ENCODE measurements around the gene ACOT8.
"Not testable (repeated sequence)": the region's sequence is repeated elsewhere in the genome, so short reads cannot be mapped to it uniquely, and the experiment has no call there.

Gene ACOT8

DNA sequence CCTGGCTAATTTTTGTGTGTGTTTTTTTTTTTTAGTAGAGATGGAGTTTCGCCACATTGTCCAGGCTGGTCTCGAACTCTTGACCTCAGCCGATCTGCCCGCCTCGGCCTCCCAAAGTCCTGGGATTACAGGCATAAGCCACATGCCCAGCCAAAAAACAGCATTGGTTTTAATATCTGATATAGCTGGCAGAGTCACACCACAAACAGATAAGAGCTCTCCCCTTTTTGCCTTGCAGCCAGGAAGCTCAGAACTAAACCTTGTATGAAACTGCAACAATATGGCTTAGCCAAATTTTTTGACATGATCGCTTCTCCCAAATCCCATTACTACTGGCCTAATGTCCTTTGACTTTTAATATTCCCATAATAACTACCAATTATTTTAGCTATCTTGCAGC lies 4.9 kb downstream of the ACOT8 start:
- DNase-seq (ENCODE audit: low spot score): no peak

DNA sequence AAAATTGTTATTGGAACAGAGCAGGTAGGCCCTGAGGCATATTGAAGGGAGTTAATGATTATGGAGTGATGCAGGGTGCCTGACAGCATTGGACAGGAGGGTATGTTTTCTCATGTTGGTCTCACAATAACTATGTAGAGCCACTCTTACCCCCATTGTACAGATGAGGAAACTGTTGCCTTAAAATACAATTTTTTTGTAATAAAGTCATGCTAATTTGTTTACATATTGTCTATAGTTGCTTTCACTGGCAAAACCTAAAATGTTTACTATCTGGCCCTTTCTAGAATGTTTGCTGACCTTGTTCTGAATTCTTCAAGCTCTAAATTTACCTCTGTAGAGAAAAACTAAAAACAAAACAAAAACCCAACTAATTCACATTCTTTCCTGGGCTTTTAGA lies 5.7 kb downstream of the ACOT8 start:
- no peak for DNase-seq (ENCODE audit: low spot score)

DNA sequence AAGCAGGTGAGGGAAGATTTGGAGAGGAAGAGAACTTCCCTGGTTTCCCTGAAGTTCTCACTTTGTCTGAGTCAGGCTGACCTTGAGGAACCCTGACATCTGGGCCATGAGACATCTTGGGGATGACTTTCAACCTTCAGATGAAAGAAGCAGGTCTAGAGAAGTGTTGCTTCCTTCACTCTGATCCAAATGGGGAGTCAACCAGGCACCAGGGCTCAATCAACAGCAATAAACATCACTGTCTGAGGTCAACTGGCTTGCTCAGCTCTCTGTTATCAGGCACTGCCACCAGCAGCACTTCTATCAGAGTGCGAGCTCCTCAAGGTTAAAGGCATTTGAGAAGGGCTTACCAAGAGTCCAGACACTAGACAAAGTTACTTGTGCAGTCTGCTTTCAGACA lies 6.3 kb downstream of the ACOT8 start:
- no peak for DNase-seq (ENCODE audit: low spot score)

DNA sequence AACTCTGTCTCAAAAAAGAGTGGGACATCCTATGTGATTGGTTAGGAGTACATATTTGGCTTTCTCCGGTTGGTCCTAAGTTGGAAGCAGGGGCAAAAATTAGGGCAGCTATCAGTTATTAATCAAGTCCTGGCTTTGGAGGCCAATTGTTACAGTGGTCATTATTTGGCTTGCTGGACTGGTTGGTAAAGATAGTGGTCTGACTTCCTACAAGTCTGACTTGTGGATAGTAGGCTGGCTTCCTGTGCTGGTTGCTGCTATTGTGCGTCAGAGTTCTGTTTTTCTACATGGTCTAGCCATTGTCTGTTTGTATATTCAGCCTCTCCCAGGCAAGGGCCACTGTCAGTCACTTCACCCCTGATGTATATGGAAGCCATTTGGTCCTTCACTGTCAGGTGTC lies 7.0 kb downstream of the ACOT8 start:
- DNase-seq (ENCODE audit: low spot score): no peak

DNA sequence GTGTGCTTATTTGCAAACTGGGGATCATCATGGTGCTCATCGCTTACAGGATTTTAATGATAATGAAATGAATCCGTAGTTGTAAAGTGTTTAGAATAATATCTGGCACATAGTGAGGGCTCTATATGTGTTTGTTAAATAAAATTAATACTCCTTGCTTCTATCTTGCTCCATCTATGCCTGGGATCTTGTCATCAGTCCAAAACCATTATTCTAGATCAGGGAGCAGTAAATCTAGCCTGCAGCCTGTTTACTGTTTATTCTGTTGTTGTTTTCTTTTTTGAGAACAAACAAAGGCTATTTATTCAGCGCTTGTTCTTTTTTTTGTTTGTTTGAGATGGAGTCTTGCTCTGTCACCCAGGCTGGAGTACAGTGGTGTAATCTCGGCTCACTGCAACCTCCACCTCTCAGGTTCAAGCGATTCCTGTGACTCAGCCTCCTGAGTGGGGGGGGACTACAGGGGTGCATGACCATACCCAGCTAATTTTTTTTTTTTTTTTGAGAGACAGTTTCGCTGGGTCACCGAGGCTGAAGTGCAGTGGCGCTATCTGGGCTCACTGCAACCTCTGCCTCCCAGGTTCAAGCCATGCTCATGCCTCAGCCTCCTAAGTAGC lies 8.1 kb downstream of the ACOT8 start:
- no peak for DNase-seq (ENCODE audit: low spot score)

DNA sequence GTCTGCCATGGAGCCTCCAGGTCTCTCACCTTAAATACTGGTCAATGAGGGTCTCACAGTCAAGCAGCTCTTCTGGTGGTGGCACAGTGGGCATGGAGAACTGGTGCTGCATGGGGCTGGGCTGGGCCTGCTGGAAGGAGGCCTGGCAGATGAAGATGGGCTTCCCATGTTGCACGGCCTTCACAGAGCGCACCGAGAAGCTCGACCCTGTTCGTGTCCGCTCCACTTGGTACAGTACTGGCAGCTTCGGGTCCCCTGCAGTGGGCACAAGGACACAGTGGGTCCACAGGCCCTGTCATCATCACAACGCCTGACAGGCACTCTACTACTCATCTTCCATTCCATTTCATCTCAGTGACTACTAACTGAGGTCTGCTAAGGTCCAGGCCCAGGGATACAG lies 8.8 kb downstream of the ACOT8 start:
- no peak for DNase-seq (ENCODE audit: low spot score)

DNA sequence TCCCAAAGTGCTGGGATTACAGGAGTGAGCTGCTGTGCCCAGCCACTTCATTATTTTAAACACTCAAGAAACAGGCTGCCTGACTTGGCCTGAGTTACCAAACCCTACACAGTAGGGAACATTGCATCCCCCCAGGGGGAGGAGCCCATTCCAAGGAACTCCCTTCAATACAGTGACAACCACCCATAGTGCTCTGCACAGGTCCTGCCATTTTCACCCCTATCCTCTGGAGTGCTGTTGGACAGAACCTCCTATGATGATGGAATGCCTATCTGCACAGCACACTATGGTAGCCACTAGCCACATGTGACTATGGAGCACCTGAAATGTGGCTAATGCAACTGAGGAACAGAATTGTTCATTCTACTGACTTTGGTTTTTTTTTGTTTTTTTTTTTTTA lies 11.7 kb downstream of the ACOT8 start:
- DNase-seq (ENCODE audit: low spot score): no peak

DNA sequence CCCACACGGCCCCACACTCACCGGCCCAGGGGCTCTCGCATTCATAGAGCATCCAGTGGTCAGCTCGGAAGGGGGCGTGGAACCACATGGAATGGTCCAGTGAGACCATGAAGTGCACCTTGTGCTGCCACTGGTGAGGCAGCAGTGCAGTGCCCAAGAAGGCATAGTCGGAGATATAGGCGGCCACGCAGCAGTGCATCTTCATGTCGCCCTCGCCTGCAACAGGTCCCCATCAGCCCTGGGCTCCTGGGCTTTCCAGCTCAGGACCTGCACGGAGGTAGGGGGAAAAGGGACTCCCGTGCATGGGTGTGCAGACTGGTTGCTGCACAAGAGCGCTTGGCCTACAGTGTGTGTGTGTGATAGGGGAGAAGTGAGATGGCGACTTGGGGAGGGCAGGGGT lies 13.7 kb downstream of the ACOT8 start:
- DNase-seq (ENCODE audit: low spot score): no peak

DNA sequence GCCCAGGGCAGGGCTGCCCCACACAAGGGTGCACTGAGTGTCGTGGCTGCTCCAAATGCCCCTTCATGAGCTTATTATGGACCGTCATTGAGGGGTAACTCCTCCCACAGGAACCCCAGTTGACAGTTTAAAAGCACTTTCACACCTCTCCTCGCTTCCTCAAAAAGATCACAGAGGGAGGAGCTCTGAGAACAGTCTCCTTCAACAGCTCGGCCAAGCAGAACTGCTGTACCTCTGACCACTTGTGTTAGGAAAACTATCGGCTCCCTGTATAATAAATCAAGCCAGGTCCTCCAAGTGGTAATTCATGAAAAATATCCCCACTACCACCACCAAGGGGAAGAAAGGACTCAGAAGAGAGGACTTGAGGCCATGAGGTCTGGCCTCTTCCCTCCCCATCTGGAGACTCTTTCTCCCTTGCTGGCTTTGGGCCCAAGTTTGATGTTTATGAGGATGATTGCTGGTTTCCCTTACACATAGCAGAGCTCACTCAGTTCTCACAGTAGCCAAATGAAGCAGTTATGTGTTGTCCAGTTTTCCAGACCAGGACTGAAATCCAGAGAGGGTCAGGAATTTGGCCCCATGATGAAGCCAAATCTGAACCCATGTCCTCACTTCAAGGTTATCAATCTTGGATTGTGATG lies 14.9 kb downstream of the ACOT8 start:
- peak; percentile 61 for DNase-seq (ENCODE audit: low spot score)

DNA sequence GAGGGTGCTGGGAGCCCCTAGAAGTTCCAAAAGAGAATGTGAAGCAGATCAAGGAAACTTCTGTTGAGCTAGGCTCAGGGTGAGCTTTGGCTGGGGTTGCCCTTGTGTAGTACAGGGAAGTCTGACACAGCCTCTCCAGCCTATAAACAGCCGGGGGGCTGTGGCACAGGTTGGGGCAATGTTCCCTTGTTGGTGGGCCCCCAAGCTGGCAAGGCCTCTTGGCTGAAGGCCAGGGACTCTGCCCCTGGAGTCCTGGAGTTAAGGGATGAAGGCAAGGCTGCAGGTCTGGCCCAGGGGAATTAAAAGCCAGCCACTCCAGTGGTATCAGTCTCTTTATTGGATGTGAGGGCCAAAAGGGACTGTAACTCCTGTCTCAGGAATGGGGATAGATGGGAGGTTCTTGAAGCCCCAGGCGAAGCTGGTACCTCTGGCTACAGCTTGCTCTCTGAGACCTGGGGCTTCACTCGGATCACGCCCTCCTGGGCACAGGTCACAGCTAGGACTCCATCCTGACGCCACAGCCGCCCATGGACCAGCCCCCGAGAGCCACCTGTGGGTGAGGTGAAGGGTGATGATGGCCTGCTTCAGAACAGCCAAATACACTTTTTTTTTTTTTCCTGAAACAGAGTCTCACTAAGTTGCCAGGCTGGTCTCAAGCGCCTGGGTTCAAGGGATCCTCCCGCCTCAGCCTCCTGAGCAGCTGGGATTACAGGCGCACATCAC lies 15.6 kb downstream of the ACOT8 start:
- DNase-seq (ENCODE audit: low spot score): no peak

DNA sequence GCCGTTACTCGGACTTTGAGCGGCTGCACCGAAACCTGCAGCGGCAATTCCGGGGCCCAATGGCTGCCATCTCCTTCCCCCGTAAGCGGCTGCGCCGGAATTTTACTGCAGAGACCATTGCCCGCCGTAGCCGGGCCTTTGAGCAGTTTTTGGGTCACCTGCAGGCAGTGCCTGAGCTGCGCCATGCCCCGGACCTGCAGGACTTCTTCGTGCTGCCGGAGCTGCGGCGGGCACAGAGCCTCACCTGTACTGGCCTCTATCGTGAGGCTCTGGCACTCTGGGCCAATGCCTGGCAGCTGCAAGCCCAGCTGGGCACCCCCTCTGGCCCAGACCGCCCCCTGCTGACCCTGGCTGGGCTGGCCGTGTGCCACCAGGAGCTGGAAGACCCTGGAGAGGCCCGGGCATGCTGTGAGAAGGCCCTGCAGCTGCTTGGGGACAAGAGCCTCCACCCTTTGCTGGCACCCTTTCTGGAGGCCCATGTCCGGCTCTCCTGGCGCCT lies 16.4 kb downstream of the ACOT8 start:
- DNase-seq (ENCODE audit: low spot score): no peak

DNA sequence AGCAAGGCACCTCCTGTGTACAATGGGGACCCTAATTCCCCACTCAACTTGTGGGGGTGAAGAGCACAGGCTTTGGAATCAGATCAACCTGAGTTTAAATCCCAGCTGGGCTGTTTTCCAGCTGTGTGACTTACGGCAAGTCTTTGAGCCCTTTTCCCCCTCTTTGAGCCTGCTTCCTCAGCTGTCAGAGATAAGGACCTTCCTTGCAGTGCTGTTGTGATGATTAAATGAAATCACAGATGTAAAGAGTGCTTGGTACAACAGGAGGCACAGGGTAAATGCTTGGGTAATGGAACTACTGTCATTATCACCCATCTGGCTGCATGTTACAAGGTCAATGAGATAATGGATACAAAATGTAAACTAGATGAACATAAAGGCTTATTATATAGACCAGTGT lies 20.4 kb downstream of the ACOT8 start:
- no peak for DNase-seq (ENCODE audit: low spot score)

DNA sequence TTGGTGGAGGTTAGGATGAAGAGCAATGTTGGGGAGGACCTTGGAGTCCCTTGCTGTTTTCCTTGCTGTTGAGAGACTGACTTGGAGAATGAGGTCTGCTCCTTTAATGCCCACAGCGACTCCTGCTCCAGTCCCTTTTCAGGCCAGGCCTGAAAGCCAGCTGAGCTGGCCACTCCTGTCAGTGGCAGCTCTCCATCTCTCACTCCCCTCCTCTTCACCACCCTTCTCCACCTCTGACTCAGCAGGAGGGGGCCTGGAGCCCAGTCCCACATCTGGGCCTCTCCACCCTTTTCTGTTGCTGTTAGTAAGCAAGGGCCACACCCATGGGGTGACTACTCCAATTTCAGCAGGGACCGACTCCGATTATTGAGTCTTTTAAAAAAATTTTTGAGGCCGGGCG lies 21.4 kb downstream of the ACOT8 start:
- peak; percentile 93 for DNase-seq (ENCODE audit: low spot score)

DNA sequence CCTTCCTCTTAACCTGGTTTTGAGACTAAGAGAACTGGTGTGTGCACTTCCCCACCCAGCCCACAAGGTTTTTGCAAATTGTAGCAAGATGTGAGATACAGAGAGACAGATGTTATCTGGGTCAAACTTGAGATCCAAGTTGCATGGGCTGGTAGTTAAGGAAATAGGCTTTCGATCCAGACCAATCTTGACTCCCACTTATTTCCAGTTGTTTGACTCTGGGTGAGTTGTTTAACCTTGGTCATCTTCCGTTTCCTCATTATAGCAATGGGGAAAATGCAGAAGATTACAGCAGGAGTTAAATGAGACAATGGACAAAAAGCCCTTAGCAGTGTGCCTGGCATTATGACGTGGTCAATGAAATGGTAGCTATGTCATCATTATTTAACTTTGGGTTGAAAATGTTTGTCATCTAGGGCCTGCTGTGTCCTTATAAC lies 21.8 kb downstream of the ACOT8 start:
- no peak for DNase-seq (ENCODE audit: low spot score)

DNA sequence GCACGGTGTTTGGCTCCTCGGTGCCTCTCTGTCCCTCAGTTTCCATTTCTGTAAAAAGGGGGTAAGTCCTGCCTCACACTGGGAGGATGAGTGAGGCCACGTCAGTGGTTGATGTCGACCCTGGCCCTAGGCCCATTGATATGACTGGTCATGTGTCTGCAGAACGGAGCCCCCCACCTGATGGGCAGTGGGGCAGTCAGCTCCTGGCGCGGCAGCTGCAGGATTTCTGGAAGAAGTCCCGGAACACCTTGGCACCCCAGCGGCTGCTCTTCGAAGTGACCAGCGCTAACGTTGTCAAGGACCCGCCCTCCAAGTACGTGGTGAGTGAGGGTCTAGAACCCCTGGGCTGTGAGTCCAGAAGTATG lies 22.4 kb downstream of the ACOT8 start:
- DNase-seq (ENCODE audit: low spot score): no peak

DNA sequence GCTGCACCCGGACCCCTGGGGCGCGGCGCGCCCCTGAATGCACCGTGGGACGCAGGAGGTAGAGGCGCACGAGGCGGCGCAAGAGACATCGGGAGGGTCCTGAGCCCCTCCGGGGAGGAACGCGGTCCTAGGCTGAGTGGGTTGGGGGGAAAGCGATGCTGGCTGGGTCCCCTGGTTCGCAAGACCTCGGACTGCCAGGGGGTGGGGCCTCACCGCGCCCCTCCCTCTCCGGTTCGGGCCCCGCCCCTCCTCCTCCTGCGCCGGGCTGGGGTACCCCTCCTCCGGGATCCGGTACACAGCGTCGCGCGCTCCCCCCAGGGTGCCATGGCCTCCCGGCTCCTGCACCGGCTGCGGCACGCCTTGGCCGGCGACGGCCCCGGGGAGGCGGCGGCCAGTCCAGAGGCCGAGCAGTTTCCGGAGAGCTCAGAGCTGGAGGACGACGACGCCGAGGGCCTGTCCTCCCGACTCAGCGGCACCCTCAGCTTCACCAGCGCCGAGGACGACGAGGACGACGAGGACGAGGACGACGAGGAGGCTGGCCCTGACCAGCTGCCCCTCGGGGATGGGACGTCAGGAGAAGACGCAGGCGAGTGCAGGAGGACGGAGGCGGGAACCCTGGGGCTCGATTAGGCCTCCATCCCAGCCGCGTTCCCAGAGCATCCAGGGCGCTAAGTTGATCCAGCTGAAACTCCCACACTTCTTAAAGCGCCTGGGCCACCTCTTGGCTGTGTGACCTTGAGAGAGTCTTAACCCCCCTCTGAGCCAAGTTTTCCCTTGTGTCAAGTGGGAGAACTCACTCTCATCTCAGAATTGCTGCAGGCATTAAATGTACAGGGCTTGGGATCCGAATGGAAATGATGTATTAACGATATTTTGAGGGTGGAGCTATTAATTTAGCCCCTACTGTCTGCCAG lies 23.1 kb downstream of the ACOT8 start:
- peak; percentile 92 for DNase-seq (ENCODE audit: low spot score)

DNA sequence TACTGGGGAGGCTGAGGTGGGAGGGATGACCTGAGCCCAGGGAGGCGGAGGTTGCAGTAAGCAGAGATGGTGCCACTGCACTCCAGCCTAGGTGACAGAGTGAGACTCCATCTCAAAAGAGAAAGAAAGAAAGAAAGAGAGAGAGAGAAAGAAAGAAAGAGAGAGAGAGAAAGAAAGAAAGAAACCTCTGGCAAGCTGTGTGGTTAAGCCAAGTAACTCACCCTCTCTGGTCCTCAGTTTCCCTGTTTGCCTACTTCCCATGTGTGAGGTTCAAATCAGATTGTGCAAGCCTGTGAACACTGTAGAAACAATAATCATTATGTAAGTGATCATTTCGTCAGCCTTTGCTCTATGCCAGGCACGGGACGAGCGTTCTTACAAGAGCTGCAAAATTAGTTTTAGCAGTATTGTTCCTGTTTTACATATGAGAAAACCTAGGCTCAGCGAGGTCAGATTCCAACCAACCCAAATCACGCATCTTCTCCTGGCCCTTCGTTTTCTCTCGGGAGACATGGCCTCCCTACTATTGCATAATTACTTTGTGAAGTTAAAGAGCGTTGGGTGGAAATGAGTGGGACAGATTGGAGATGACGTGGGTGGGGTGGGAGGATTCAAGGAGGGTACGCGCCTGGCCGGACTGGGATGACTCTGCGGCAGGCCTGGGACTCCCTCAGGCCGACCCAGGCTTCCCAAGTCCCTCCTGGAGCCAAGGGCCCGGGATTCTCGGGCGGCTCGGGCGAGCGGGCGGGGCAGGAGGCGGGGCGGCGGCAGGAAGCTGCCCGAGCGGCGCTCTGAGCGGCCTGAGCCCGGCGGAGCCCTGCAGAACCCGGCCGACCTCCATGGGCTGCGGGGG lies 23.9 kb downstream of the ACOT8 start, which contains the start of gene SNX21:
Gene SNX21 (plus strand): TSS at position 770 of the 853 bp plus-strand sequence. CDS start 121 bp downstream, outside the sequence.
- peak; percentile 94 for DNase-seq (ENCODE audit: low spot score)

DNA sequence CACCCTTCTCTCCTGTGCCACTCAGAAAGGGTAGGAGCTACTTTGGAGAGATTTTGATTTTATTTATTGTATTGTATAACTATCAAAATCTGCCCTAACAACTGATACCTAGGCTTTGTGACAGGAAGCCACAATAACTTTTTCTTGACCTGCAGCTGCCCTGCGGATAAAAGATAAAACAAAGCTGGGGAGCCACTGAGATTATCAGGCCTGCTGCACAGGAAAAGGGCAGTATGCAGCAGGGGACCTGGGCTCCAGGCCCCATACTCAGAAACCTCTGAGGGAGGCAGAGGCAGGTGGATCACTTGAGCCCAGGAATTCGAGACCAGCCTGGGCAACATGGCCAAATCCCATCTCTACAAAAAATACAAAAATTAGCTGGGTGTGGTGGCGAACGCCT lies 24.6 kb downstream of the ACOT8 start:
- no peak for DNase-seq (ENCODE audit: low spot score)

DNA sequence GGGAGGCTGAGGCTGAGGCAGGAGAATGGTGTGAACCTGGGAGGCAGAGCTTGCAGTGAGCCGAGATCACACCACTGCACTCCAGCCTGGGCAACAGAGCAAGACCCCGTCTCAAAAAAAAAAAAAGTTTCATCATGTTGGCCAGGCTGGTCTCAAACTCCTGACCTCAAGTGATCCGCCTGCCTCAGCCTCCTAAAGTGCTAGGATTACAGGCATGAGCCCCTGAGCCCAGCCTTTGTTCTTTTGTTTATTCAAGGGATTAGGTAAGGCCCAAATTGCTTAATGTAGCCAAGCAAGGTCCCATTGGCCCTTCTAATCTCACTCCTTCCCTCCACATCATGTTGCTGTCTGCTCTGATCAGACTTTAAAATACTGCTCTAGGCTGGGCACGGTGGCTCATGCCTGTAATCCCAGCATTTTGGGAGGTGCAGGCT lies 27.5 kb downstream of the ACOT8 start:
- DNase-seq (ENCODE audit: low spot score): not testable (repeated sequence)

DNA sequence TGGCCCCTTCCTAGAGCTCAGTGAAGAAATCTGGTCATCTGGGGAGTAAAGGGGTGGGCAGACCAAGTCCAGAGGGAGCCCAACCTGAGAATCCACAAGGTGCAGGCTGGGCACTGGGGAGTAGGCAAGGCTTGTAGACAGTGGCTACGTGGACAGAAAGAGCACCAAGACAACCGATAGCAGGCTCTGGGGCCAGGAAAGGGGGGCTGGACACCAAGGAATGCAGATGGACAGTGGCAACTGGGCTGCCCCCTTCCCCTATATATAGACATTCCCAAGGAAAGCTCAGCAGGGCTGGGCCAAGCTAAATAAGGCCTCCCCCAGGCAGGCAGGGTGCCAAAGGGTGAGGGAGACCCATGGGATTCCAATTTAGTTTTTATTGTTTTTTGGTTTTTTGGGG lies 28.6 kb downstream of the ACOT8 start:
- no peak for DNase-seq (ENCODE audit: low spot score)

DNA sequence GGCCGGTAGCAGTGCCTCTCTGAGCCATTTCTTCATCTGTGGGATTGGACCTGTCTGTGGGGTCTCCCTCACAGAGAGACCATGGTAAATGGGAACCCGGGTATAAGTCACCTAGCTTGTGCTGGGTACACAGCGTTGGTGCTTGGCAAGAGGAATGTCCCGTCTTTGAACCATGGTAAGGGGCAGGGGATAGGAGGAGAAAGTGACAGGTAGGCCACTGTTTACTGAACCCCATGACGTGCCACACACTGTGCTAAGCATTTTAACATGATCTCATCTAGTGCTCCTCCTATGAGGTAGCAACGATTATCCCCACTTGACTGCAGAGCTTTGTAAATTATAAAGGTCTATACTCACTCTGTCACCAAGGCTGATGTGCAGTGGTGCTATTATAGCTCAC lies 29.5 kb downstream of the ACOT8 start:
- no peak for DNase-seq (ENCODE audit: low spot score)

Data from GM03348 (cell line).